NT2/D1 (cell line): ENCODE results near the gene RB1.

Experiments used
- SUZ12 ChIP-seq: IDR thresholded peaks from 2 replicates; pipeline ENCODE4 v1.6.1; 2011; ENCODE audit not compliant: insufficient read length, insufficient read depth; ENCODE audit errors: extremely low read depth
- YY1 ChIP-seq: IDR thresholded peaks from 2 replicates; pipeline ENCODE4 v1.6.1; 2011; ENCODE audit not compliant: insufficient read length, insufficient read depth
- ZNF274 ChIP-seq: IDR thresholded peaks from 2 replicates; pipeline ENCODE4 v1.6.1; 2011; ENCODE audit warnings: mild to moderate bottlenecking, low read depth, low read length

DNA sequence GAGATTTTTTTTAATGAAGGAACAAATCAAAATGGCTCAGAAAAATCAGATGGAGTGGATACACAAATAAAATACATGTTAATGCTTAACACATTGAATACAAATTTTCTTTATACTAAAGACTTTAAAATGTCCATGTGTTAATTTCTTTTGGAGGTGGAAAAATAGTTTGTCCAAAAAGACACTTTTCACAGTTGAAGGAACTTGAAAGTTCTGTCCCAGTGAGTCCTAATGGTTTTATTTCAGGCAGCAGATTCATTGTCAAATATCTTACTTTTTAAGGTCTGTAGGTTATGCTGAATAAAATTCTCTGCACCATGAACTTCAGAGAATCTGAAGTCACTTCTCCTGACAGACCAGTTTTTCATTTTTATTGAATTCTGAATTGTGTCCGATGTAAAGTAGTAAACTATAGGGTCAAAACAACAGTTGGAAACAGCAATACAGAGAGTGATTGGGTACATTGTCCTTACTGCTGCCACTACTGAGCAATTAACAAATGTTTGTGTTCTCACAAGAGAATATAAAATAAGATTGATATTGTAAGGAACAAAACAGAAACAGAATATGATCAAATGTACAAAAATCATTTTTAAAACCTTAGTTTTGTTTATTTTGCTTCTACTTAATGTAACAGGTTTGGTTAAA lies 107.7 kb downstream of the RB1 start:
- TF ChIP-seq ZNF274 (no peak), YY1 (no peak), SUZ12 (no peak)
